Psoas muscle (tissue), 8 donors: Measurements from ENCODE around the gene CEP63. TPM values are rescaled to one million over a fixed set of nuclear protein-coding genes. Genes with fewer than 3 reads are reported as not detected.

ENCODE experiments used
- ATAC-seq, 4 donors: fragments of 200-7000 bp; cut with Tn5 transposase; one replicate each; pipeline ENCODE4 v1.9.1; 2020; ENCODE audit warnings: moderate library complexity in 3 of 4, mild to moderate bottlenecking in 2 of 4
- DNase-seq, 2 donors: peaks; one replicate each; pipeline ENCODE4 v3.0.0-alpha.2; 2020
- H3K27ac ChIP-seq: fragments of 200-600 bp; one replicate; pipeline ENCODE4 v1.8.0; 2022
- H3K27me3 ChIP-seq, 3 donors: fragments of 200-600 bp in 1 of 3; one replicate each; pipeline versions ENCODE4 v1.6.1 to v1.8.0; 2013 to 2022; ENCODE audit warnings: low read length in 2 of 3, mild to moderate bottlenecking in 2 of 3, moderate library complexity in 1 of 3; ENCODE audit not compliant: insufficient read depth in 3 of 3
- H3K36me3 ChIP-seq, 2 donors: fragments of 200-600 bp in 1 of 2; one replicate each; pipeline versions ENCODE4 v1.6.1 to v1.8.0; 2013 to 2022; ENCODE audit warnings: low read depth in 1 of 2, mild to moderate bottlenecking in 1 of 2, moderate library complexity in 1 of 2; ENCODE audit not compliant: insufficient read depth in 1 of 2
- H3K4me1 ChIP-seq: fragments of 200-600 bp; one replicate; pipeline ENCODE4 v1.8.0; 2022
- H3K4me3 ChIP-seq: fragments of 200-600 bp; one replicate; pipeline ENCODE4 v1.8.0; 2022; ENCODE audit warnings: mild to moderate bottlenecking
- H3K9me3 ChIP-seq: fragments of 200-600 bp; one replicate; pipeline ENCODE4 v1.8.0; 2022
- WGBS, 3 donors: extraction: QIAGEN DNeasy Blood & Tissue Kit; methylation state at CpG; one replicate each; pipeline versions ENCODE4 v1.1.6 to v1.1.7; 2013; 5-methylcytosine and 5-hydroxymethylcytosine counted together
- intact Hi-C, 2 donors: fragments of 100-400 bp; cut with DNase I; formaldehyde crosslinking; loops; one replicate each; pipeline versions ENCODE4 v1.11.0 to v1.14.2; 2022
- polyA plus RNA-seq, 3 donors: library from polyadenylated mRNA; stranded (reverse); fragments of 200-250 nt; gene quantifications; one replicate each; pipeline ENCODE4 v1.2.3, GENCODE V29; 2013
- total RNA-seq, 4 donors: library from RNA; stranded (reverse); fragmentation: NEBNext Ultra II Directional in 2 of 4; extraction: Animal tissue kit (Norgen Biotek cat#: 25700) in 2 of 4; gene quantifications; one replicate each; pipeline versions ENCODE4 v1.2.1 to v1.2.4, GENCODE V29; 2021 to 2023
- TF ChIP-seq, protein P1 (sequence below): fragments of 200-600 bp; IDR thresholded peaks from one replicate; pipeline ENCODE4 v1.8.0; 2022; ENCODE audit warnings: antibody characterized with exemption
- donor health status: healthy with polysubstance abuse.
- donor health status: DM: no; HTN: no; CAD: no; lungs with moderate emphysema.
- donor health status: Bipolar disorder and iron deficiency.
- donor health status: healthy.
- donor health status: DM: yes; HTN: yes; CAD: no.
- donor health status: DM: no; HTN: no; CAD: no.
- donor health status: DM: no; HTN: no; CAD: no.
- donor health status: DM: yes; HTN: yes; CAD: no.

Gene CEP63
- total and polyA plus RNA-seq, 7 donors = 26.5 to 51.3 (median 30.3) TPM

DNA sequence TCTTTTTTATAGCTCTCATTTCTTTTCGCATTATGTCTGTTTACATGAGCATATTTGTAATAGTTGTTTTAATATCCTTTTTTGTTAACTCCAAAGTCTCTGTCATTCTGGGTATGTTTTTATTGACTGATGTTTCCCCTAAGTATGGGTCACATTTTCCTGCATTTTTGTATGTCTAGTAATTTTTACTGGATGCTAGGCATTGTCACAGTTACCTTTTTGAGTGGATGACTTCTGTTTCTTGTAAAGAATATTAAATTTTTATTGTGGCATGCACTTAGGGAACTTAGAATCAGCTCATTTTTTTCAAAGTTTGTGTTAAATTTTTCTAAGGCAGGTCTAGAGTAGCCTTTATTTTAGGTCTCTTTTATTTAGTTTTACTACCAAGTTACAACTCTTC is 40.8 kb upstream of the CEP63 start:
- Histone ChIP-seq H3K27ac (no peak overlapping the region), H3K36me3 (no peaks in the 10 kb centered on the region), H3K4me3 (no peak overlapping the region), H3K4me1 (peaks cover 7% of the 10 kb centered on the region), H3K27me3 (no peaks in the 10 kb centered on the region), H3K9me3 (no peaks in the 10 kb centered on the region)
- no peak for ATAC-seq
- TF ChIP-seq, protein P1, sequence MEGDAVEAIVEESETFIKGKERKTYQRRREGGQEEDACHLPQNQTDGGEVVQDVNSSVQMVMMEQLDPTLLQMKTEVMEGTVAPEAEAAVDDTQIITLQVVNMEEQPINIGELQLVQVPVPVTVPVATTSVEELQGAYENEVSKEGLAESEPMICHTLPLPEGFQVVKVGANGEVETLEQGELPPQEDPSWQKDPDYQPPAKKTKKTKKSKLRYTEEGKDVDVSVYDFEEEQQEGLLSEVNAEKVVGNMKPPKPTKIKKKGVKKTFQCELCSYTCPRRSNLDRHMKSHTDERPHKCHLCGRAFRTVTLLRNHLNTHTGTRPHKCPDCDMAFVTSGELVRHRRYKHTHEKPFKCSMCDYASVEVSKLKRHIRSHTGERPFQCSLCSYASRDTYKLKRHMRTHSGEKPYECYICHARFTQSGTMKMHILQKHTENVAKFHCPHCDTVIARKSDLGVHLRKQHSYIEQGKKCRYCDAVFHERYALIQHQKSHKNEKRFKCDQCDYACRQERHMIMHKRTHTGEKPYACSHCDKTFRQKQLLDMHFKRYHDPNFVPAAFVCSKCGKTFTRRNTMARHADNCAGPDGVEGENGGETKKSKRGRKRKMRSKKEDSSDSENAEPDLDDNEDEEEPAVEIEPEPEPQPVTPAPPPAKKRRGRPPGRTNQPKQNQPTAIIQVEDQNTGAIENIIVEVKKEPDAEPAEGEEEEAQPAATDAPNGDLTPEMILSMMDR = no peak
- no peak for DNase-seq
- intact Hi-C loops = no loop called here
- WGBS, 3 donors = 90 to 95% (median 93%) methylated on average over 1 of the region's 1 CpG

- Histone ChIP-seq H3K36me3 (no peaks in the 10 kb centered on the region), H3K4me3 (no peak overlapping the region), H3K9me3 (no peaks in the 10 kb centered on the region), H3K27me3 (no peaks in the 10 kb centered on the region), H3K4me1 (peaks cover 7% of the 10 kb centered on the region), H3K27ac (no peak overlapping the region)
- TF ChIP-seq, protein P1 = no peak
- intact Hi-C loops = no loop called here
- 9 to 18% (median 16%) methylated on average over 1 of the region's 1 CpG for WGBS, 3 donors
- ATAC-seq = peak in 2 of 4 donors; percentile 50 to 61
- no peak for DNase-seq
Observed at GRCh38 chr3:134445636-134446035, 40.2 kb upstream of the CEP63 start.

GRCh38 chr3:134446800-134447199 is 39.1 kb upstream of the CEP63 start:
- Histone ChIP-seq H3K27ac (no peak overlapping the region), H3K4me3 (no peak overlapping the region), H3K27me3 (no peaks in the 10 kb centered on the region), H3K36me3 (no peaks in the 10 kb centered on the region), H3K4me1 (peaks cover 7% of the 10 kb centered on the region), H3K9me3 (no peaks in the 10 kb centered on the region)
- TF ChIP-seq, protein P1 = no peak
- ATAC-seq (no peak), DNase-seq (no peak)
- WGBS, 3 donors = 57 to 61% (median 61%) methylated on average over 3 of the region's 3 CpGs
- intact Hi-C loops = no loop called here

- ATAC-seq (no peak), DNase-seq (no peak)
- 46 to 83% (median 68%) methylated on average over 1 of the region's 1 CpG for WGBS, 3 donors
- Histone ChIP-seq H3K4me1 (peaks cover 7% of the 10 kb centered on the region), H3K9me3 (no peaks in the 10 kb centered on the region), H3K4me3 (no peak overlapping the region), H3K27me3 (no peaks in the 10 kb centered on the region), H3K36me3 (no peaks in the 10 kb centered on the region), H3K27ac (no peak overlapping the region)
- intact Hi-C loops = no loop called here
- TF ChIP-seq, protein P1 = no peak
Observed at GRCh38 chr3:134447351-134447750, 38.5 kb upstream of the CEP63 start.

DNA sequence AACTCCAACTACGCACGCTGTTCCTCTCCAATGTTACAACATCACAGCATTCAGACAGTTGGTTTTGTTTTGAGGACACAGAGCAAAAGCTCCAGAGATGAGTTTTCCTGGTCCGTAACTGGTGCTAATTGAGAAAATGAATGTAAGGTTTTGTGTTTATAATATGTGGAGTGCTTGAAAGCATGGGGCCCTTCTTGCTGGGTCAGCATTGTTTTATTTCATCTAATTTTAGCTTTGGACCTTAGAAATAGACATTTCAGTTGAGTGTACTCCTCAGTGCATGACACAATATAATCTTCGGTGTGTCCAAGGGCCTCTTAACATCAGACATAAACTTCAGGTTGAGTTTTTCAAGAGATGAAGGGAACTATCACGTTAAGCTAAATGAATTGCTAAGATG is 37.2 kb upstream of the CEP63 start:
- peaks cover 7% of the 10 kb centered on the region for H3K4me1 ChIP-seq
- no peak for ATAC-seq
- no peak for DNase-seq
- H3K27me3 ChIP-seq = no peaks in the 10 kb centered on the region
- intact Hi-C loops = no loop called here
- no peak overlapping the region for H3K4me3 ChIP-seq
- H3K9me3 ChIP-seq = no peaks in the 10 kb centered on the region
- H3K36me3 ChIP-seq = no peaks in the 10 kb centered on the region
- 95 to 99% (median 96%) methylated on average over 5 of the region's 5 CpGs for WGBS, 3 donors
- TF ChIP-seq, protein P1 = no peak
- no peak overlapping the region for H3K27ac ChIP-seq
